ENCODE data around the gene AFG1L. TPM values are rescaled to one million over a fixed set of nuclear protein-coding genes. Genes with fewer than 3 reads are reported as not detected.
"Not testable (repeated sequence)": the region's sequence is repeated elsewhere in the genome, so short reads cannot be mapped to it uniquely, and the experiment has no call there.

Gene AFG1L
- total RNA-seq, 1 donor from 2014 or later, result 9.5 TPM

DNA sequence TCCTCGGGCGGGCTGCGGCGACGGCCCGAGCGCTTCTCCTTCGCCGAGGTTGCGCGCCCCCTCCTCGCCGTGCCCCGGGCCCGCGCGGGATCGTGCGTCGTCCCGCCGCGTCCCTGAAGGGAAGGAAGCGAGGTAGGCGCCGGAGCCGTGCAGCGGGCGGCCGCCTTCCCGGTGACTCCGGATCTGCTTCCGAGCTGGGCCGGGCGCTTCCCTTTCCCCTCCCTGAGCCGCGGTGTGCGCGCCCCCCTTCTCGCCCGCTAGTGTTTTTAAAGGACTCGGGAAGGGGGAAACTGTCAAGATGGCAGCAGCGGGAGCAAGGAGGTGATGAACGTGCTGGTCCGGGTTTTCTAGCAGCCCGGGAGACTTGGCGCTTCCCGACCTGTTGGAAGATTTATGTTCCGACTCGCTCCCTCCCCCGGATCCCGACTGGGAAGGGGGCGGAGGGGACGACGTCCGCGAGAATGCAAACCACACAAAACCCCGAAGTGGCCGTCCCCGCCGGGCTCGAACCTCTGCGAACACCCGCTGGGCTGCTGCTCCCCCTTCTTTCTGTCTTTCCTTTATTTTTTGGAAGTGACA lies 265.1 kb downstream of the AFG1L start:
- Mint-ChIP-seq H3K27ac (ENCODE audit: unreplicated experiment) (peak overlapping the region; percentile 87), H3K4me1 (ENCODE audit: unreplicated experiment) (peaks cover 38% of the 10 kb centered on the region), H3K27me3 (ENCODE audit: unreplicated experiment) (no peaks in the 10 kb centered on the region), H3K9me3 (ENCODE audit: unreplicated experiment) (no peaks in the 10 kb centered on the region), H3K36me3 (ENCODE audit: unreplicated experiment) (no peaks in the 10 kb centered on the region), H3K4me3 (ENCODE audit: unreplicated experiment) (peak overlapping the region; percentile 84)
- TF ChIP-seq, protein P1, sequence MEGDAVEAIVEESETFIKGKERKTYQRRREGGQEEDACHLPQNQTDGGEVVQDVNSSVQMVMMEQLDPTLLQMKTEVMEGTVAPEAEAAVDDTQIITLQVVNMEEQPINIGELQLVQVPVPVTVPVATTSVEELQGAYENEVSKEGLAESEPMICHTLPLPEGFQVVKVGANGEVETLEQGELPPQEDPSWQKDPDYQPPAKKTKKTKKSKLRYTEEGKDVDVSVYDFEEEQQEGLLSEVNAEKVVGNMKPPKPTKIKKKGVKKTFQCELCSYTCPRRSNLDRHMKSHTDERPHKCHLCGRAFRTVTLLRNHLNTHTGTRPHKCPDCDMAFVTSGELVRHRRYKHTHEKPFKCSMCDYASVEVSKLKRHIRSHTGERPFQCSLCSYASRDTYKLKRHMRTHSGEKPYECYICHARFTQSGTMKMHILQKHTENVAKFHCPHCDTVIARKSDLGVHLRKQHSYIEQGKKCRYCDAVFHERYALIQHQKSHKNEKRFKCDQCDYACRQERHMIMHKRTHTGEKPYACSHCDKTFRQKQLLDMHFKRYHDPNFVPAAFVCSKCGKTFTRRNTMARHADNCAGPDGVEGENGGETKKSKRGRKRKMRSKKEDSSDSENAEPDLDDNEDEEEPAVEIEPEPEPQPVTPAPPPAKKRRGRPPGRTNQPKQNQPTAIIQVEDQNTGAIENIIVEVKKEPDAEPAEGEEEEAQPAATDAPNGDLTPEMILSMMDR (IDR thresholded peaks at IDR 0.05), result no peak
- peak; percentile 86 for DNase-seq (ENCODE audit: extremely low spot score, unreplicated experiment)

DNA sequence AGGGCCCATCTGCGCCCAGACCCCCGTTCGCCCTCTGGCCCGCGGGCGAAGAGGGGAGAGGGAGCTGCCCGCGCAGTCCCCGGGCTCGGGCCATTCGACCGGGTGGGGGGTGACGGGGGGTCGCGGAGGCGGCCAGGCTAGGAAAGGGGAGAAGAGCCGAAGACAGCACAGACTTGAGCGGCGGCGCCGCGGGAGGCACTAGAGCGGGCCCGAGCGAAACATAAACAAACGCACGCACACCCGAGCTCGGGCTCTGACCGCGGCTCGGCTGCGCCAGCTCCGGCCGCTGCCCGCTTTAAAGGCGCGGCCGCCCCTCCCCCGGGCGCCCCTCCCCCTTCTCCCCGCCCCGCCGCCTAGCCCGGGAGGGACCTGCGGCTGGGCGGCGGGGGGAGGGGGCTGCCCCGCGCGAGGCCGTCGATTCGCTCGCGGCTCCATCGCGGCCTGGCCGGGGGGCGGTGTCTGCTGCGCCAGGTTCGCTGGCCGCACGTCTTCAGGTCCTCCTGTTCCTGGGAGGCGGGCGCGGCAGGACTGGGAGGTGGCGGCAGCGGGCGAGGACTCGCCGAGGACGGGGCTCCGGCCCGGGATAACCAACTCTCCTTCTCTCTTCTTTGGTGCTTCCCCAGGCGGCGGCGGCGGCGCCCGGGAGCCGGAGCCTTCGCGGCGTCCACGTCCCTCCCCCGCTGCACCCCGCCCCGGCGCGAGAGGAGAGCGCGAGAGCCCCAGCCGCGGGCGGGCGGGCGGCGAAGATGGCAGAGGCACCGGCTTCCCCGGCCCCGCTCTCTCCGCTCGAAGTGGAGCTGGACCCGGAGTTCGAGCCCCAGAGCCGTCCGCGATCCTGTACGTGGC lies 265.8 kb downstream of the AFG1L start, which contains the start of gene FOXO3:
Gene FOXO3 (plus strand): TSS at position 455 of the 846 bp plus-strand sequence. CDS start 292 bp downstream, at position 747.
- H3K36me3 Mint-ChIP-seq (ENCODE audit: unreplicated experiment), result no peaks in the 10 kb centered on the region
- peak within 1 kb of the TSS; percentile 94 for H3K4me3 Mint-ChIP-seq (ENCODE audit: unreplicated experiment)
- TF ChIP-seq, protein P1 (IDR thresholded peaks at IDR 0.05), result peak; percentile 2
- DNase-seq (ENCODE audit: extremely low spot score, unreplicated experiment), result peak; percentile 95
- no peaks in the 10 kb centered on the region for H3K27me3 Mint-ChIP-seq (ENCODE audit: unreplicated experiment)
- H3K27ac Mint-ChIP-seq (ENCODE audit: unreplicated experiment), result peak within 1 kb of the TSS; percentile 93
- no peaks in the 10 kb centered on the region for H3K9me3 Mint-ChIP-seq (ENCODE audit: unreplicated experiment)
- peaks cover 45% of the 10 kb centered on the region for H3K4me1 Mint-ChIP-seq (ENCODE audit: unreplicated experiment)

DNA sequence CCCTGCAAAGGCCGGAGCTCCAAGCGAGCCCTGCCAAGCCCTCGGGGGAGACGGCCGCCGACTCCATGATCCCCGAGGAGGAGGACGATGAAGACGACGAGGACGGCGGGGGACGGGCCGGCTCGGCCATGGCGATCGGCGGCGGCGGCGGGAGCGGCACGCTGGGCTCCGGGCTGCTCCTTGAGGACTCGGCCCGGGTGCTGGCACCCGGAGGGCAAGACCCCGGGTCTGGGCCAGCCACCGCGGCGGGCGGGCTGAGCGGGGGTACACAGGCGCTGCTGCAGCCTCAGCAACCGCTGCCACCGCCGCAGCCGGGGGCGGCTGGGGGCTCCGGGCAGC lies 266.4 kb downstream of the AFG1L start:
- not testable (repeated sequence) for H3K9me3 Mint-ChIP-seq (ENCODE audit: unreplicated experiment); H3K27me3 Mint-ChIP-seq (ENCODE audit: unreplicated experiment); DNase-seq (ENCODE audit: extremely low spot score, unreplicated experiment); H3K36me3 Mint-ChIP-seq (ENCODE audit: unreplicated experiment); H3K27ac Mint-ChIP-seq (ENCODE audit: unreplicated experiment)
- Mint-ChIP-seq H3K4me3 (ENCODE audit: unreplicated experiment) (peak overlapping the region; percentile 94), H3K4me1 (ENCODE audit: unreplicated experiment) (peaks cover 51% of the 10 kb centered on the region)

DNA sequence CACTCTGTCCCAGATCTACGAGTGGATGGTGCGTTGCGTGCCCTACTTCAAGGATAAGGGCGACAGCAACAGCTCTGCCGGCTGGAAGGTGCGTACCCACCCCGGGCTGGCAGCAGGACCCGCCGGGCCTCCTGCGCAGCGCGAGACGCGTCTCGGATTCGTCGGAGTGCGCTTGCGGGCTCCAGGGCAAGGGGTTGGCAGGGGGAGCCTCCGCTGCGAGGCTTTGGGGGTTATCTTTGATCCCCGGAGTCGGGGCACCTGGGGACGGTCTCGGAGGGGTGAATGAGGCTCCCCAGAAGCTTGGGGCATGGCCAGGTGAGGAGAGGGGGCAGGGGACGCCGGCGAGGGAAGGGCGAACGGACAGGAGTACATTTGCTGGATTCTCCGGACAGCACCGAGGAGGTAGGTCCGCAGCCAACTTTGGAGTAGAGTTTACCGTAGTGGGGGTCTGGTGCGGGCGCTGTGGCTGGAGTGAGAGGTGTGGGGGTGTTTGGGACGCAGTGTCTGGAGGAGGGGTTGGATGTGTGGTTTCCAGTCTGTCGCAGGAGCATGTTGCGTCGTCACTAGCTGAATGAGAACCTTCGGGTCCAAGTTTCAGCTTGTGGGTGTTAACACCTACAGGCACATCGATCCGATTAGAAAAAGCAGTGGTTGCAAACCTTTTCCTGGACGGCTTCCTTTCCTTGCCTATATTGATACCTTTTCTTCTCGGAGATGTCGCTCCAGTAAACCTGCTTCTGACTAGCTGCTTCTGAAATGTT lies 267.1 kb downstream of the AFG1L start:
- peaks cover 52% of the 10 kb centered on the region for H3K4me1 Mint-ChIP-seq (ENCODE audit: unreplicated experiment)
- H3K36me3 Mint-ChIP-seq (ENCODE audit: unreplicated experiment), result no peaks in the 10 kb centered on the region
- H3K27ac Mint-ChIP-seq (ENCODE audit: unreplicated experiment), result peak overlapping the region; percentile 93
- TF ChIP-seq, protein P1 (IDR thresholded peaks at IDR 0.05), result no peak
- no peaks in the 10 kb centered on the region for H3K27me3 Mint-ChIP-seq (ENCODE audit: unreplicated experiment)
- H3K9me3 Mint-ChIP-seq (ENCODE audit: unreplicated experiment), result no peaks in the 10 kb centered on the region
- peak overlapping the region; percentile 94 for H3K4me3 Mint-ChIP-seq (ENCODE audit: unreplicated experiment)
- DNase-seq (ENCODE audit: extremely low spot score, unreplicated experiment), result no peak

DNA sequence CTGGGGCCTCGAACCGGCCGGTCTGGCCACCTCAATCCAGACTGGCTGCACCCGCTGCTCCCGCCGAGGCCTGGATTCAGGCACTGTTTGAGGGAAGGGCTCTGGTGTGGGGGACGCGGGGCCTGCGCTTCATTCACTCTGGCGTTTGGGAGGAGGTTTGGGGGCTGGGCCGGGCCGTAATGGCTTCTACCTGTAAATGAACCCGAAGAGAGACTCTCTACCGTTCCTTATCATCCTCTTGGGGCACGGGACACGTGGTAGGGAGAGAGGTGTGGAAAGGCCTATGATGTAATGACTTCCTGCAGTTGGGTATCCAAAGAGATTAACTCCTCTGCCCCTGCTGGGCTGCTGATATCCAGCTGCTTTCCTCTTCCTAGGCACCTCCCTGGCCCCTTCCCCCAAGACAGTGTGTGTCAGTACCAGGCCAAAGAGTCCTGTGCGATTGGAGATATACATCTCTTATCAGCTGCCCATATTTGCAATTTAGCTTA lies 267.7 kb downstream of the AFG1L start:
- Mint-ChIP-seq H3K9me3 (ENCODE audit: unreplicated experiment) (no peaks in the 10 kb centered on the region), H3K4me3 (ENCODE audit: unreplicated experiment) (peak overlapping the region; percentile 94)

More for the DNA sequence above, 267.7 kb downstream of the AFG1L start:
- no peak for DNase-seq (ENCODE audit: extremely low spot score, unreplicated experiment)
- Mint-ChIP-seq H3K36me3 (ENCODE audit: unreplicated experiment) (no peaks in the 10 kb centered on the region), H3K27me3 (ENCODE audit: unreplicated experiment) (no peaks in the 10 kb centered on the region), H3K4me1 (ENCODE audit: unreplicated experiment) (peaks cover 49% of the 10 kb centered on the region), H3K27ac (ENCODE audit: unreplicated experiment) (peak overlapping the region; percentile 93)
- TF ChIP-seq, protein P1 (IDR thresholded peaks at IDR 0.05), result no peak
